Osteoblast (primary cell): ENCODE results near the gene HSPB7. TPM values are rescaled to one million over a fixed set of nuclear protein-coding genes. Genes with fewer than 3 reads are reported as not detected.

ENCODE experiments used
- DNase-seq: peaks from one replicate; pipeline ENCODE4 v3.0.0; 2011; ENCODE audit warnings: low spot score, mixed read lengths; ENCODE audit not compliant: insufficient read length; ENCODE audit errors: missing footprints
- H2AFZ ChIP-seq: 2 replicates; pipeline ENCODE4 v1.6.0; 2011; ENCODE audit warnings: mild to moderate bottlenecking, low read length
- H3K27ac ChIP-seq: 2 replicates; pipeline ENCODE4 v1.5.1; 2011; ENCODE audit warnings: mild to moderate bottlenecking, low read depth, low read length, moderate library complexity
- H3K27me3 ChIP-seq: 2 replicates; pipeline ENCODE4 v1.6.0; 2012; ENCODE audit warnings: mild to moderate bottlenecking, control low read depth, inconsistent platforms, low read length, moderate library complexity; ENCODE audit not compliant: insufficient read depth
- H3K36me3 ChIP-seq: 2 replicates; pipeline ENCODE4 v1.5.1; 2011; ENCODE audit warnings: mild to moderate bottlenecking, low read length, control low read depth, moderate library complexity; ENCODE audit not compliant: insufficient read depth
- H3K4me1 ChIP-seq: 2 replicates; pipeline ENCODE4 v1.5.1; 2011; ENCODE audit warnings: mild to moderate bottlenecking, low read length, control low read depth, moderate library complexity; ENCODE audit not compliant: insufficient read depth
- H3K4me2 ChIP-seq: 2 replicates; pipeline ENCODE4 v1.6.0; 2011; ENCODE audit warnings: mild to moderate bottlenecking, low read length; ENCODE audit not compliant: insufficient read depth
- H3K4me3 ChIP-seq: fragments of 200-600 bp; sonication (generic); 3 replicates; pipeline ENCODE4 v1.5.1; 2012; ENCODE audit warnings: mild to moderate bottlenecking, low read length, inconsistent platforms; ENCODE audit not compliant: insufficient read depth
- H3K79me2 ChIP-seq: 2 replicates; pipeline ENCODE4 v1.6.0; 2012; ENCODE audit warnings: mild to moderate bottlenecking, low read length, control low read depth, inconsistent platforms; ENCODE audit not compliant: insufficient read depth
- H3K9me3 ChIP-seq: 2 replicates; pipeline ENCODE4 v1.5.1; 2011; ENCODE audit warnings: low read depth, low read length, control low read depth
- H4K20me1 ChIP-seq: 2 replicates; pipeline ENCODE4 v1.6.0; 2012; ENCODE audit warnings: mild to moderate bottlenecking, low read length, control low read depth; ENCODE audit not compliant: insufficient read depth
- total RNA-seq: library from RNA; depleted of rRNA; stranded (reverse); fragments of >200 nt; gene quantifications from 2 replicates; pipeline ENCODE4 v1.2.3, GENCODE V29; 2012
- TF ChIP-seq, protein P1 (sequence below): IDR thresholded peaks from 2 replicates; pipeline ENCODE4 v1.5.1; 2011; ENCODE audit warnings: mild to moderate bottlenecking, low read depth, low read length, moderate library complexity; ENCODE audit errors: extremely low read depth

Gene HSPB7
- total RNA-seq, 1 donor: 6.9 TPM

DNA sequence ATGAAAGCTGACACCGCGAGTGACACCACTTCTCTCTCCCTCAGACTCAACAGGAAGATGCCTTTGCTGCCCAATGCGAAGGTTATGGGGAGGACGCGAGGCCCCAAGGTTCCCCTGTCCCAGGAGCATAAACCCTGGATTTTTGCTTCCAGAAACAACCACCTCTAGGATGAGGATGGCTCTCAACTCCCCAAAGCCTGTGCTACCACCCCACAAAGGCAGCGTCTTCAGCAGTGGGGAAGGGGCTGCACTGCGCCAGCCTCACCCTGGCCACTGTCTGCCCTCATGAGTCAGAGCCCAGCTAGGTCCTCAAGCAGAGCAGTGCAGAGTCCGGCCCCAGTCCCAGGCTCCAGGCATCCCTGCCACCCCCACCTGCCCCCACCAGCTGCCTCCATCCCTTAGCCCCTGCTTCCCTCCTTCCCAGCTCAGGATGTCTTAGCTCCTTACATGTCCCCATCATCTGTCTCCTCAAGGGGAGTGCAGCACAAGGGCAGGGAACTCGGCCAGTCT lies 20.7 kb downstream of the HSPB7 start:
- no peak overlapping the region for H2AFZ ChIP-seq
- H3K4me1 ChIP-seq: no peaks in the 10 kb centered on the region
- no peak overlapping the region for H3K27ac ChIP-seq
- no peaks in the 10 kb centered on the region for H4K20me1 ChIP-seq
- TF ChIP-seq, protein P1, sequence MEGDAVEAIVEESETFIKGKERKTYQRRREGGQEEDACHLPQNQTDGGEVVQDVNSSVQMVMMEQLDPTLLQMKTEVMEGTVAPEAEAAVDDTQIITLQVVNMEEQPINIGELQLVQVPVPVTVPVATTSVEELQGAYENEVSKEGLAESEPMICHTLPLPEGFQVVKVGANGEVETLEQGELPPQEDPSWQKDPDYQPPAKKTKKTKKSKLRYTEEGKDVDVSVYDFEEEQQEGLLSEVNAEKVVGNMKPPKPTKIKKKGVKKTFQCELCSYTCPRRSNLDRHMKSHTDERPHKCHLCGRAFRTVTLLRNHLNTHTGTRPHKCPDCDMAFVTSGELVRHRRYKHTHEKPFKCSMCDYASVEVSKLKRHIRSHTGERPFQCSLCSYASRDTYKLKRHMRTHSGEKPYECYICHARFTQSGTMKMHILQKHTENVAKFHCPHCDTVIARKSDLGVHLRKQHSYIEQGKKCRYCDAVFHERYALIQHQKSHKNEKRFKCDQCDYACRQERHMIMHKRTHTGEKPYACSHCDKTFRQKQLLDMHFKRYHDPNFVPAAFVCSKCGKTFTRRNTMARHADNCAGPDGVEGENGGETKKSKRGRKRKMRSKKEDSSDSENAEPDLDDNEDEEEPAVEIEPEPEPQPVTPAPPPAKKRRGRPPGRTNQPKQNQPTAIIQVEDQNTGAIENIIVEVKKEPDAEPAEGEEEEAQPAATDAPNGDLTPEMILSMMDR: no peak
- H3K36me3 ChIP-seq: no peaks in the 10 kb centered on the region
- peaks cover 4% of the 10 kb centered on the region for H3K27me3 ChIP-seq
- no peak overlapping the region for H3K4me3 ChIP-seq
- peak; percentile 64 for DNase-seq
- no peaks in the 10 kb centered on the region for H3K9me3 ChIP-seq
- H3K79me2 ChIP-seq: no peaks in the 10 kb centered on the region
- no peak overlapping the region for H3K4me2 ChIP-seq

DNA sequence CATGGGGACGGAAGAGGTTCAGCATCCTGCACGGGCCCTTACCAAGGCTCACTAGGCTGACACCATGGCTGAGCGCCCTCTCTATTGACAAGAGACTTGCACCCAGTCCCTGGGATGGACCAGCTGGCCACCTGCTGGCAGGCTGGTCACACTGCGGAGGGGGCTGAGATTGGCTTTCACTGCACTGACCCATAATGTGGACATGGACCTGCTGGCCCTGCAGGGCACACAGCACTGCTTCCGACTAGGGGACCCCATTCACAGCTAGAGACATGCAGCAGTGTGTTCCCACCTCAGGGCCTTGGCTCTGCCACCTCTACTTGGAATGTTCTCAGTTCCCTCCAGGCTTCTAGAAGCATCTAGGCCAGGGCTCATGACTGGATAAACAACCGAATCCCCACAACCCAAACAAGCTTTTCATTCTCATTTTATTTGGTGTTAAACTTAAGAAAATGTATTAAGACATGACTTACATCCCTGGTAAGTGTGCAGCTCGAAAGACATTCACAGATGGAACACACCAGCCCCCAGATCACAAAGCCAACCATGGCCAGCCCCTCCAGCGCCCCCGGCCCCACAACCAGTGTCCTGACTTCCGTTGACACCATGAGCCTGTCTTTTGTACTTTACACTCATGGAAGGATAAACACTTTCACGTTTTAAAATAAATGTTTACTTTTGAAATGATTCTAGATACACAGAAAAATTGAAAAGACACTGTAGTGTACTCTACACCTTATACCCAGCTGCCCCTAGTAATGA lies 23.1 kb downstream of the HSPB7 start:
- DNase-seq: peak; percentile 97
- Histone ChIP-seq H3K79me2 (no peaks in the 10 kb centered on the region), H2AFZ (no peak overlapping the region), H3K27ac (no peak overlapping the region), H3K9me3 (no peaks in the 10 kb centered on the region), H4K20me1 (no peaks in the 10 kb centered on the region), H3K4me1 (no peaks in the 10 kb centered on the region), H3K27me3 (peaks cover 4% of the 10 kb centered on the region), H3K4me2 (no peak overlapping the region), H3K4me3 (no peak overlapping the region), H3K36me3 (no peaks in the 10 kb centered on the region)
- TF ChIP-seq, protein P1: peak; percentile 91

DNA sequence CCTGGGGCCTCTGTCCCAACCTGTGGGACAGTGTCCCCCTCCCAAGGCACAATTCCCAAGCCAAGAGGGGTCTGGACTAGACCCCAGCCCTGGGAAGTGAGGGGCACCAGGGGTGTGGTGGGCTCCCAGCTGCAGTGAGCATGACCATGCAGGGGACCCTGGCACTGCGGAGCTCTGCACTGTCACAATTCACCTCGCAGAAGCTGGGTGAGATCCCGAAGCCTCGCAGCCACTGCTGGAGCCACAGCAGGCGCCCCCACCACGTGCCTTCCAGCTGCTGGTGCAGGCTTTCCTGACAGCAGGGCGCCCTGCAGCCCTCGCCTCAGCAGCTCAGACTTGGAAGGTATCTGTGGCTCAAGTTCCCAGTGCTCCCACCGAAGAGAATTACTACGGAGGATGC lies 23.8 kb downstream of the HSPB7 start:
- Histone ChIP-seq H4K20me1 (no peaks in the 10 kb centered on the region), H3K4me2 (no peak overlapping the region), H3K27me3 (peaks cover 1% of the 10 kb centered on the region), H3K9me3 (no peaks in the 10 kb centered on the region), H3K27ac (no peak overlapping the region), H3K36me3 (no peaks in the 10 kb centered on the region), H3K79me2 (no peaks in the 10 kb centered on the region), H3K4me1 (no peaks in the 10 kb centered on the region), H3K4me3 (no peak overlapping the region), H2AFZ (no peak overlapping the region)
- TF ChIP-seq, protein P1: no peak
- DNase-seq: no peak

DNA sequence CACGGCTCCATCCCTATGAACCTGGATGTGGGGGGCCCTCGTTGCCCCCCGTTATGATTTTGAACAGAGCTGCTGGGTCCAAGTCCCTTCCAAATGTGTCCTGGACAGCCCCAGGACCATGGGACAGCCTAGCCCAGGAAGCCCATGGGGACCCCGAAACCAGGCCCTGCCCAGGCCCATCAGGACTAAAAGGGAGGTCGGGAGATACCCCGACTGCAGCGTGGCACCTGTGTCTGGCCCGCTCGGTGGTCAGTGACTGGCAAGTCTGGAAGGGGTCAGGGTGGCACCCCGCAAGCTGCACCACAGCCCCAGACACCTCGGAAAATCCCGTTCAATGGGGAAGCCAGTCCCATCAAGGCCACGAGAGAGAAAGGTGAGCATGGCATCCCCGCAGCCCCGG lies 24.2 kb downstream of the HSPB7 start:
- DNase-seq: no peak

More for the DNA sequence above, 24.2 kb downstream of the HSPB7 start:
- Histone ChIP-seq H4K20me1 (no peaks in the 10 kb centered on the region), H3K9me3 (no peaks in the 10 kb centered on the region), H3K79me2 (no peaks in the 10 kb centered on the region), H3K27ac (no peak overlapping the region), H3K4me2 (no peak overlapping the region), H3K4me3 (no peak overlapping the region), H3K4me1 (no peaks in the 10 kb centered on the region), H3K27me3 (no peaks in the 10 kb centered on the region), H2AFZ (no peak overlapping the region), H3K36me3 (no peaks in the 10 kb centered on the region)
- TF ChIP-seq, protein P1: no peak
